RWPE2 (cell line): ENCODE measurements around the gene SPARCL1.

Experiments
- ATAC-seq: fragments of 200-7000 bp; cut with Tn5 transposase; 3 replicates; pipeline ENCODE4 v1.9.1; 2021; ENCODE audit warnings: low read depth
- DNase-seq: peaks from one replicate; pipeline ENCODE4 v3.0.0-alpha.2; 2020; ENCODE audit warnings: low spot score
- H3K27ac ChIP-seq: fragments of 450-650 bp; 2 replicates; pipeline ENCODE4 v1.5.1; 2017; ENCODE audit warnings: mild to moderate bottlenecking; ENCODE audit not compliant: poor library complexity, severe bottlenecking
- H3K27me3 ChIP-seq: fragments of 250-450 bp; sonication (Bioruptor Pico); 2 replicates; pipeline ENCODE4 v1.5.1; 2021; ENCODE audit warnings: mild to moderate bottlenecking, moderate library complexity; ENCODE audit not compliant: insufficient read depth, poor library complexity, severe bottlenecking
- H3K36me3 ChIP-seq: fragments of 250-450 bp; sonication (Bioruptor Pico); 2 replicates; pipeline ENCODE4 v1.5.1; 2020; ENCODE audit warnings: low read depth, mild to moderate bottlenecking, moderate library complexity
- H3K4me1 ChIP-seq: fragments of 250-450 bp; sonication (Bioruptor Pico); 2 replicates; pipeline ENCODE4 v1.5.1; 2021; ENCODE audit warnings: mild to moderate bottlenecking, moderate library complexity; ENCODE audit not compliant: insufficient read depth, poor library complexity, severe bottlenecking
- H3K4me3 ChIP-seq: fragments of 250-450 bp; sonication (Bioruptor Pico); 2 replicates; pipeline ENCODE4 v1.5.1; 2021; ENCODE audit warnings: mild to moderate bottlenecking, moderate library complexity; ENCODE audit not compliant: severe bottlenecking
- H3K9me3 ChIP-seq: fragments of 250-450 bp; sonication (Bioruptor Pico); 2 replicates; pipeline ENCODE4 v1.5.1; 2021; ENCODE audit warnings: mild to moderate bottlenecking, moderate library complexity; ENCODE audit not compliant: severe bottlenecking
- TF ChIP-seq, protein P1 (sequence below): fragments of 450-650 bp; IDR thresholded peaks from one replicate; pipeline ENCODE4 v1.5.1; 2017; ENCODE audit warnings: mild to moderate bottlenecking, moderate library complexity; ENCODE audit not compliant: poor library complexity, severe bottlenecking

The SPARCL1 gene

DNA sequence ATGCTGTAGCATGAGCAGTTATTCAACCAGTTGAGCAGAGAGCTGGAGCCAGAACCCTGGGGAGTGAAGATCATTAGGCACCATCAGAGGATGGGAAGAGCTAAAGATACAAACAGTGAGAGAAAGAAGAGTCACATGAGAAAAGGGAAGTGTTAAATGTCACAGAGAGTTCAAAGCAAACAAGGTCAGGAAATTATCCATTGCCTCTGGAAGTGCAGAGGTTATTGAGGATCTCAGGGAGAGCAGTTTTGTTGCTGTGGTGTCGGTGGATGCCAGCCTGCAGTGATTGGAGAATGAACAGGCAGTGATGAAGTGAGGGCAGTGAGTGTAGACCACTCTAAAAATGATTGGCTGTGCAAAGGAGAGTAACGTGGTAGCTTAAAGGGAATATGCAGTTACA, 17.7 kb downstream of the SPARCL1 start:
- Histone ChIP-seq H3K4me3 (no peak overlapping the region), H3K27ac (no peak overlapping the region), H3K27me3 (no peaks in the 10 kb centered on the region), H3K36me3 (no peaks in the 10 kb centered on the region), H3K9me3 (no peaks in the 10 kb centered on the region), H3K4me1 (no peaks in the 10 kb centered on the region)
- TF ChIP-seq, protein P1, sequence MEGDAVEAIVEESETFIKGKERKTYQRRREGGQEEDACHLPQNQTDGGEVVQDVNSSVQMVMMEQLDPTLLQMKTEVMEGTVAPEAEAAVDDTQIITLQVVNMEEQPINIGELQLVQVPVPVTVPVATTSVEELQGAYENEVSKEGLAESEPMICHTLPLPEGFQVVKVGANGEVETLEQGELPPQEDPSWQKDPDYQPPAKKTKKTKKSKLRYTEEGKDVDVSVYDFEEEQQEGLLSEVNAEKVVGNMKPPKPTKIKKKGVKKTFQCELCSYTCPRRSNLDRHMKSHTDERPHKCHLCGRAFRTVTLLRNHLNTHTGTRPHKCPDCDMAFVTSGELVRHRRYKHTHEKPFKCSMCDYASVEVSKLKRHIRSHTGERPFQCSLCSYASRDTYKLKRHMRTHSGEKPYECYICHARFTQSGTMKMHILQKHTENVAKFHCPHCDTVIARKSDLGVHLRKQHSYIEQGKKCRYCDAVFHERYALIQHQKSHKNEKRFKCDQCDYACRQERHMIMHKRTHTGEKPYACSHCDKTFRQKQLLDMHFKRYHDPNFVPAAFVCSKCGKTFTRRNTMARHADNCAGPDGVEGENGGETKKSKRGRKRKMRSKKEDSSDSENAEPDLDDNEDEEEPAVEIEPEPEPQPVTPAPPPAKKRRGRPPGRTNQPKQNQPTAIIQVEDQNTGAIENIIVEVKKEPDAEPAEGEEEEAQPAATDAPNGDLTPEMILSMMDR = no peak
- no peak for DNase-seq
- ATAC-seq = no peak

DNA sequence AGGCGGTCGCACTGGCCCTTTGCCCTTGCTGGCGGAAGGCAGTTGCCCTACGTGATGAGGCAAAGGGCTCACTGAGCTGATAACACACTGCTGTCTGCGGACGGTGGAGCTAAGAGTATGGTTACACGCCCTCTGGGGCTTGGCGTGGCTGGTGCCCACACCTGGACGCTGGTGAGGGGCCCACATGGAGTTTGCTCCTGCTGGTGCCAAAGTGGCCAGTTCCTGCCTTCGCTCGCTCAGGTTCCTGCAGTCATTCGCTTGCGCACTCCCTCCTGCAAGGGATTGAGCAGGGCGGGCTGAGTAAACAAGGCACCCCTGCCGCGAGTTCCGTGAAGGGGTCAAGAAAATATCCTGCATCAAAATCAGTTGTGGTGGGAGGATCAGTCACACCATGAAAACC, 18.4 kb downstream of the SPARCL1 start:
- DNase-seq (no peak), ATAC-seq (no peak)
- Histone ChIP-seq H3K4me3 (no peak overlapping the region), H3K36me3 (no peaks in the 10 kb centered on the region), H3K27me3 (no peaks in the 10 kb centered on the region), H3K4me1 (no peaks in the 10 kb centered on the region), H3K9me3 (no peaks in the 10 kb centered on the region), H3K27ac (no peak overlapping the region)
- TF ChIP-seq, protein P1 = no peak

GRCh38 chr4:87506974-87507701, 22.0 kb downstream of the SPARCL1 start:
- Histone ChIP-seq H3K9me3 (no peaks in the 10 kb centered on the region), H3K36me3 (no peaks in the 10 kb centered on the region), H3K27ac (no peak overlapping the region), H3K27me3 (no peaks in the 10 kb centered on the region), H3K4me3 (no peak overlapping the region), H3K4me1 (peaks cover 5% of the 10 kb centered on the region)
- TF ChIP-seq, protein P1 = no peak
- ATAC-seq = no peak; the same call in 1 of the 3 replicates
- no peak for DNase-seq

DNA sequence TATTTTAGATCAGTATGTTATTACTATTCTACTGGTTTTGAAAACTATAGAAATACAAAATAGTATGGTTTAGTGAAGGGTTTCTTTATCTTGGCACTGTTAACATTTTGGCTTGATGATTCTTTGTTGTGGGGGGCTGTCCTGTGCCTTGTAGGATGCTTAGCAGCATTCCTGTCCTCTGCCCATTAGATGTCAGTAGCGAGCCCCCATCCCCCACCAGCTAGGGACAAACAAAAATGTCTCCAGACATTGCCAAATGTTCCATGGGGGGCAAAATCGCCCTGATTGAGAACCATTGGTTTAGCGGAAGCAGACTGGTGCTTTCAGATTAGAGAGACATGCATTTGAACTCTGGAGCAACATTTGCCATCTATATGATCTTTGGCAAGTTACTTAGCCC, 23.3 kb downstream of the SPARCL1 start:
- ATAC-seq (no peak), DNase-seq (no peak)
- H3K36me3 ChIP-seq = no peaks in the 10 kb centered on the region
- no peaks in the 10 kb centered on the region for H3K9me3 ChIP-seq
- no peak overlapping the region for H3K27ac ChIP-seq
- no peaks in the 10 kb centered on the region for H3K27me3 ChIP-seq
- TF ChIP-seq, protein P1 = peak; percentile 31
- H3K4me3 ChIP-seq = no peak overlapping the region
- peaks cover 5% of the 10 kb centered on the region for H3K4me1 ChIP-seq

GRCh38 chr4:87502580-87503238, 26.5 kb downstream of the SPARCL1 start:
- ATAC-seq = no peak
- DNase-seq = no peak
- Histone ChIP-seq H3K9me3 (no peaks in the 10 kb centered on the region), H3K4me3 (no peak overlapping the region), H3K36me3 (no peaks in the 10 kb centered on the region), H3K4me1 (peaks cover 5% of the 10 kb centered on the region), H3K27ac (no peak overlapping the region), H3K27me3 (no peaks in the 10 kb centered on the region)
- TF ChIP-seq, protein P1 = no peak
